ENCODE data around the gene TSHZ2. TPM values are rescaled to one million over a fixed set of nuclear protein-coding genes. Genes with fewer than 3 reads are reported as not detected.

Gene TSHZ2
- total RNA-seq, 4 donors from 2014 or later: 28.6 to 40.1 (median 35.5) TPM

GRCh38 chr20:53154540-53154939, 182.4 kb downstream of the TSHZ2 start:
- TF ChIP-seq, protein P1, sequence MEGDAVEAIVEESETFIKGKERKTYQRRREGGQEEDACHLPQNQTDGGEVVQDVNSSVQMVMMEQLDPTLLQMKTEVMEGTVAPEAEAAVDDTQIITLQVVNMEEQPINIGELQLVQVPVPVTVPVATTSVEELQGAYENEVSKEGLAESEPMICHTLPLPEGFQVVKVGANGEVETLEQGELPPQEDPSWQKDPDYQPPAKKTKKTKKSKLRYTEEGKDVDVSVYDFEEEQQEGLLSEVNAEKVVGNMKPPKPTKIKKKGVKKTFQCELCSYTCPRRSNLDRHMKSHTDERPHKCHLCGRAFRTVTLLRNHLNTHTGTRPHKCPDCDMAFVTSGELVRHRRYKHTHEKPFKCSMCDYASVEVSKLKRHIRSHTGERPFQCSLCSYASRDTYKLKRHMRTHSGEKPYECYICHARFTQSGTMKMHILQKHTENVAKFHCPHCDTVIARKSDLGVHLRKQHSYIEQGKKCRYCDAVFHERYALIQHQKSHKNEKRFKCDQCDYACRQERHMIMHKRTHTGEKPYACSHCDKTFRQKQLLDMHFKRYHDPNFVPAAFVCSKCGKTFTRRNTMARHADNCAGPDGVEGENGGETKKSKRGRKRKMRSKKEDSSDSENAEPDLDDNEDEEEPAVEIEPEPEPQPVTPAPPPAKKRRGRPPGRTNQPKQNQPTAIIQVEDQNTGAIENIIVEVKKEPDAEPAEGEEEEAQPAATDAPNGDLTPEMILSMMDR (IDR thresholded peaks at IDR 0.05; ENCODE audit: low read depth): no peak

DNA sequence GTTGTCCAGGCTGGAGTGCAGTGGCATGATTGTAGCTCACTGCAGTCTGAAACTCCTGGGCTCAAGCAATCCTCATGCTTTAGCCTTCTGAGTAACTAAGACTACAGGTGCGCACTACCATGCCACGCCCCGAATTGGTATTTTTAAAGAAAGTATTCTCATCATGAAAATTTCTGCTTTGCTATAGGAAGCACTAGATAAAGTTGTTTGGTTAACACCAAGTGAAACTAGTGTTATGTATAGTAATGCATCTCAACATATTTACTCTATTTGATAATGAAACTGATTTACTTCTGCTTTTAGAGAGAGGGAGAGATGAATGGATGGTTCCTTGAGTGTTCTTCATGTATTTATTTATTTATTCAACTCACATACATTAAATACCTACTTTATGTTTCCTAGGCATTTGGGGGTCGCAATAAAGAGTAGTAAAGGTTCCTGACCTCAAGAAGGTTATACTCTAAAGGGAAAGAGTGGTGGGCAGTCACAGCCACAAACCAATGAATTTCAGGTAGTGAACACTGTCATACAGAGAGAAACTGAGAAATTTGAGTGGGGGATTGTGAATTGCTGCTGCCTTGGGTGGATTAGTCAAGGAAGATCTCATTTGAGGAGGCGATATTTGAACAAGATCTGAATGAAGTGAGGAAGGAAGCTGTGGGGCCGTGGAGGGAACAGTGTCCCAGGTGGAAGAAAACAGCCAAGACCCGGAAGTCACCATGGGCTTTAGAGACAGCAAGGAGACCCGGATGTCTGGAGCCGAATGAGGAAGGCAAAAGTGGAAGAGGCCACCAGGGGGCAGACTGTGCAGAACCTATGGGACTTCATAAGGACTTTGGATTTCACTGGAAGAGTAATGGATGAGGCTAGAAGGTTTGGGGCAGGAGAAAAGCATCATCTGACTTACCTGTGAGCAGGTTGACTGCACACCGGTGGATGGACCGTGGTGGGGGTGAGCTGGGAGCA, 185.6 kb downstream of the TSHZ2 start:
- TF ChIP-seq, protein P1 (IDR thresholded peaks at IDR 0.05; ENCODE audit: low read depth): no peak

DNA sequence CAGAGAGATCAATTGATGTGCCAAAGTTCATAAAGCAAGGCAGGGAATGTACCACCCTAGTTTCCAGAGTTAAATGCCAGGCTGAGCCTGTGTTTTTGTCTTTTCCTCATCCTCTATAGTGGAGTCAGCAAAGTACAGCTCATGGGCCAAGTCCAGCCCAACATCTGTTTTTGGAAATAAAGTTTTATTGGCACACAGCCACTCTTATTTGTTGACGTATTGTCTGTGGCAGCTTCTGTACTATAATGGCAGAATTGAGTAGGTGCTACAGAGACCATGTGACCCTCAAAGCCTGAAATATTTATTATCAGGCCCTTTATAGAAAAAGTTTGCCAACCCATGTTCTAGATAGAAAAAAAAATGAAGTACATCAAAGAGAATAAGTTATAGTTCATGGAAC, 187.0 kb downstream of the TSHZ2 start:
- TF ChIP-seq, protein P1 (IDR thresholded peaks at IDR 0.05; ENCODE audit: low read depth): no peak

DNA sequence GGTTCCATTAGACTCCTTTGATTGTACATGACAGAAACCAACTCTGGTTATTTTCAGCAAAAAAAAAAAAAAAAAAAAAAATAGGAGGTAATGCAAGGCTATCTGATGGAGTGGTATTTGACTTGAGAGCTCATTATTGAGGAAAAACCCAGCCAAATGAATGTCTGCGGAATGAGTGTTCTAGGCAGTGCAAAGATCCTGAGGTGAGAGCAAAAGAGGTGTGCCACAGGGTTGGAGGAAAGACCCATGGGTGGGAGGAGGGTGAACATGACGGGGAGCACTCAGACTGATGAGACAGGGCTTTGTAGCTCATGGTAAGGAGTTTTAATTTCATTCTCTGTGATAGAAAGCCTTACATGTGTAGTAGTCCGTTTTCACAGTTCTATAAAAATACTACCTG, 188.9 kb downstream of the TSHZ2 start:
- TF ChIP-seq, protein P1 (IDR thresholded peaks at IDR 0.05; ENCODE audit: low read depth): no peak

GRCh38 chr20:53161473-53161872, 189.3 kb downstream of the TSHZ2 start:
- TF ChIP-seq, protein P1 (IDR thresholded peaks at IDR 0.05; ENCODE audit: low read depth): no peak

- TF ChIP-seq, protein P1 (IDR thresholded peaks at IDR 0.05; ENCODE audit: low read depth): no peak
Measured at GRCh38 chr20:53162251-53162835, 190.2 kb downstream of the TSHZ2 start.

GRCh38 chr20:53163486-53163885, 191.3 kb downstream of the TSHZ2 start:
- TF ChIP-seq, protein P1 (IDR thresholded peaks at IDR 0.05; ENCODE audit: low read depth): no peak
